Prostate gland (tissue), 2 donors: ENCODE data around the gene DENND4A. TPM values are rescaled to one million over a fixed set of nuclear protein-coding genes. Genes with fewer than 3 reads are reported as not detected.

Source experiments
- DNase-seq: peaks from one replicate; pipeline ENCODE4 v3.0.0-alpha.2; 2019; ENCODE audit warnings: low spot score
- H3K27ac ChIP-seq, 2 donors: fragments of 200-600 bp; sonication (generic); 2 replicates each; pipeline ENCODE4 v1.5.1; 2017 to 2019
- H3K27me3 ChIP-seq: fragments of 200-600 bp; sonication (generic); replicated peaks from 2 replicates; pipeline ENCODE4 v1.5.1; 2019; ENCODE audit not compliant: insufficient read depth
- H3K36me3 ChIP-seq, 2 donors: fragments of 200-600 bp; sonication (generic); 1 replicate in 1 of 2; 2 replicates in 1 of 2; pipeline versions ENCODE4 v1.5.1 to v1.8.1; 2017 to 2019
- H3K4me1 ChIP-seq: fragments of 200-600 bp; sonication (generic); replicated peaks from 2 replicates; pipeline ENCODE4 v1.5.1; 2019
- H3K4me3 ChIP-seq, 2 donors: fragments of 200-600 bp; sonication (generic); 2 replicates each; pipeline ENCODE4 v1.5.1; 2017 to 2019
- H3K9me3 ChIP-seq: fragments of 200-600 bp; sonication (generic); 2 replicates; pipeline ENCODE4 v1.5.1; 2017
- CTCF ChIP-seq, 4 experiments: fragments of 200-600 bp in 2 of 4; fragments of 450-650 bp in 2 of 4; sonication (generic) in 2 of 4; IDR thresholded peaks; 1 replicate in 3 of 4; 2 replicates in 1 of 4; pipeline ENCODE4 v1.5.1; 2016 to 2019; ENCODE audit warnings: antibody characterized with exemption in 4 of 4, mild to moderate bottlenecking in 2 of 4, moderate library complexity in 2 of 4
- POLR2A ChIP-seq: fragments of 450-650 bp; IDR thresholded peaks from one replicate; pipeline ENCODE4 v1.6.1; 2016; ENCODE audit warnings: antibody characterized with exemption, mild to moderate bottlenecking
- POLR2AphosphoS5 ChIP-seq: sonication (generic); formaldehyde crosslinking; IDR thresholded peaks from one replicate; pipeline ENCODE4 v1.6.1; 2017; ENCODE audit warnings: antibody characterized with exemption
- WGBS: methylation state at CpG from one replicate; pipeline ENCODE4 v1.1.5; 2018; 5-methylcytosine and 5-hydroxymethylcytosine counted together
- intact Hi-C: fragments of 100-400 bp; cut with DNase I; formaldehyde crosslinking; loops from one replicate; pipeline ENCODE4 v1.14.2; 2022
- total RNA-seq, 2 donors: library from RNA; depleted of rRNA; stranded (reverse); fragments of >200 nt; gene quantifications; one replicate each; pipeline ENCODE4 v1.1.0, GENCODE V29; 2016

Gene DENND4A
- total RNA-seq, 2 donors from 2014 or later: 24.5 to 49.6 TPM

GRCh38 chr15:65626856-65627255 lies 165.2 kb downstream of the DENND4A start:
- WGBS: 71% methylated on average over 4 of the region's 4 CpGs
- no peak overlapping the region for H3K4me3 ChIP-seq

GRCh38 chr15:65623103-65623502 lies 169.0 kb downstream of the DENND4A start:
- DNase-seq: no peak

More at GRCh38 chr15:65626856-65627255, 165.2 kb downstream of the DENND4A start:
- no peak for TF ChIP-seq CTCF (IDR thresholded peaks at IDR 0.05)
- no peaks in the 10 kb centered on the region for H3K36me3 ChIP-seq
- no peak overlapping the region for H3K27ac ChIP-seq
- intact Hi-C loops: no loop called here
- H3K4me1 ChIP-seq: no peaks in the 10 kb centered on the region
- H3K27me3 ChIP-seq: no peaks in the 10 kb centered on the region
- no peak for DNase-seq
- no peaks in the 10 kb centered on the region for H3K9me3 ChIP-seq

GRCh38 chr15:65621638-65622037 lies 170.5 kb downstream of the DENND4A start, which contains the start of gene SLC24A1:
TSS of gene SLC24A1 (plus strand) at chr15:65621938. CDS start at chr15:65624081, 2,143 bp downstream.
- no peak for DNase-seq
- Histone ChIP-seq H3K27me3 (no peaks in the 10 kb centered on the region), H3K4me3 (no peak within 1 kb of the TSS), H3K27ac (no peak within 1 kb of the TSS), H3K36me3 (no peaks in the 10 kb centered on the region), H3K4me1 (no peaks in the 10 kb centered on the region), H3K9me3 (no peaks in the 10 kb centered on the region)
- TF ChIP-seq CTCF (IDR thresholded peaks at IDR 0.05): no peak
- TF ChIP-seq POLR2A: no peak
- no peak for TF ChIP-seq POLR2AphosphoS5
- 92% methylated on average over 6 of the region's 6 CpGs for WGBS
- intact Hi-C loops: no loop called here

More at GRCh38 chr15:65623103-65623502, 169.0 kb downstream of the DENND4A start:
- no peak overlapping the region for H3K27ac ChIP-seq
- no peaks in the 10 kb centered on the region for H3K4me1 ChIP-seq
- H3K9me3 ChIP-seq: no peaks in the 10 kb centered on the region
- no peak for TF ChIP-seq POLR2AphosphoS5
- no peak for TF ChIP-seq CTCF (IDR thresholded peaks at IDR 0.05)
- TF ChIP-seq POLR2A: no peak
- no peak overlapping the region for H3K4me3 ChIP-seq
- H3K36me3 ChIP-seq: no peaks in the 10 kb centered on the region
- H3K27me3 ChIP-seq: no peaks in the 10 kb centered on the region
- intact Hi-C loops: no loop called here

GRCh38 chr15:65620833-65621232 lies 171.3 kb downstream of the DENND4A start:
- Histone ChIP-seq H3K4me1 (no peaks in the 10 kb centered on the region), H3K36me3 (no peaks in the 10 kb centered on the region), H3K27ac (no peak overlapping the region), H3K9me3 (no peaks in the 10 kb centered on the region), H3K27me3 (no peaks in the 10 kb centered on the region), H3K4me3 (no peak overlapping the region)
- no peak for DNase-seq
- 92% methylated on average over 2 of the region's 2 CpGs for WGBS
- intact Hi-C loops: no loop called here
- TF ChIP-seq POLR2A (no peak), CTCF (IDR thresholded peaks at IDR 0.05) (no peak), POLR2AphosphoS5 (no peak)

- Histone ChIP-seq H3K36me3 (no peaks in the 10 kb centered on the region), H3K27me3 (no peaks in the 10 kb centered on the region), H3K27ac (no peak overlapping the region), H3K4me3 (no peak overlapping the region), H3K9me3 (no peaks in the 10 kb centered on the region), H3K4me1 (no peaks in the 10 kb centered on the region)
- DNase-seq: no peak
- TF ChIP-seq POLR2A (no peak), POLR2AphosphoS5 (no peak), CTCF (IDR thresholded peaks at IDR 0.05) (no peak)
- WGBS: 73% methylated on average over 5 of the region's 5 CpGs
- intact Hi-C loops: no loop called here
Observed at GRCh38 chr15:65619626-65620290, 172.3 kb downstream of the DENND4A start.
